ENCODE results near the gene TTYH3. TPM values are rescaled to one million over a fixed set of nuclear protein-coding genes. Genes with fewer than 3 reads are reported as not detected.

TTYH3 gene
- total and polyA plus RNA-seq, 2 of the 8 experiments (the other 6 are each of a cell fraction or from before 2014, with no cell fraction given): 66.2 to 169 TPM

- Histone ChIP-seq H3K56ac (replicated peaks; ENCODE audit: insufficient read length, low read depth, low read length) (no peak overlapping the region), H3K79me2 (ENCODE audit: control insufficient read depth in 1 of 2, insufficient read depth in 2 of 2, low read length in 2 of 2) (no peaks in the 10 kb centered on the region), H3K27me3 (replicated peaks in 1 of 4; ENCODE audit: control insufficient read depth in 3 of 4, extremely low read depth in 1 of 4, insufficient read depth in 3 of 4, low read length in 3 of 4) (no peaks in the 10 kb centered on the region), H4K20me1 (replicated peaks in 1 of 2; ENCODE audit: control insufficient read depth in 1 of 2, insufficient read depth in 2 of 2, low read length in 2 of 2) (no peaks in the 10 kb centered on the region), H4K91ac (replicated peaks; ENCODE audit: insufficient read length, low read length) (no peak overlapping the region), H3K27ac (ENCODE audit: low read depth, low read length) (no peak overlapping the region), H2BK15ac (ENCODE audit: low read length) (no peak overlapping the region), H3K9me3 (ENCODE audit: insufficient read depth in 2 of 2, low read depth in 1 of 2, low read length in 1 of 2) (no peaks in the 10 kb centered on the region), H3K18ac (ENCODE audit: extremely low read depth, low read length) (no peak overlapping the region), H3K4me3 (ENCODE audit: extremely low read depth in 1 of 4, insufficient read depth in 2 of 4, low read depth in 3 of 4, low read length in 4 of 4) (no peak overlapping the region), H3K9ac (replicated peaks in 1 of 4; ENCODE audit: extremely low read depth in 1 of 4, low read depth in 3 of 4, low read length in 3 of 4) (no peak overlapping the region), H4K5ac (ENCODE audit: insufficient read length, low read depth, low read length) (no peak overlapping the region), H3K14ac (ENCODE audit: insufficient read length) (no peak overlapping the region), H3K4me1 (replicated peaks in 1 of 4; ENCODE audit: control insufficient read depth in 3 of 4, insufficient read depth in 4 of 4, low read length in 3 of 4) (peaks cover 0 to 17% (median 14%) of the 10 kb centered on the region in 4 experiments; a peak in 5 of 7 replicates), H3K23ac (ENCODE audit: insufficient read length) (no peak overlapping the region), H3K4me2 (ENCODE audit: insufficient read depth in 1 of 2, low read depth in 2 of 2, low read length in 2 of 2) (no peak overlapping the region), H2AK5ac (ENCODE audit: low read depth, low read length) (no peak overlapping the region), H2BK20ac (ENCODE audit: low read length) (no peak overlapping the region), H2BK120ac (replicated peaks; ENCODE audit: low read depth, low read length) (no peak overlapping the region), H3K4ac (replicated peaks; ENCODE audit: insufficient read length, low read depth, low read length) (no peak overlapping the region), H2BK12ac (ENCODE audit: low read depth, low read length) (no peak overlapping the region), H3K79me1 (ENCODE audit: low read depth, low read length) (no peaks in the 10 kb centered on the region; the same call in 1 of the 2 replicates), H2BK5ac (ENCODE audit: low read depth, low read length) (no peak overlapping the region), H3K23me2 (ENCODE audit: low read depth, low read length) (no peaks in the 10 kb centered on the region), H4K8ac (ENCODE audit: extremely low read depth, insufficient read depth, low read length) (no peak overlapping the region), H3K36me3 (ENCODE audit: control insufficient read depth in 2 of 4, insufficient read depth in 4 of 4, low read length in 3 of 4) (no peaks in the 10 kb centered on the region), H2AFZ (ENCODE audit: low read length) (no peak overlapping the region)
- ChIA-PET CTCF (ENCODE audit: partially characterized antibody) (interaction anchor here (0.6 to 4.8 kb wide), 46 partner anchors 8 to 158 kb away, joined by 3 to 25 read pairs (median 4); partner anchors contain the start of genes BRAT1 and TTYH3), POLR2A (ENCODE audit: partially characterized antibody) (interaction anchor here (0.6 to 1.8 kb wide), 8 partner anchors 8 to 141 kb away, joined by 3 to 5 read pairs (median 3); partner anchors contain the start of gene BRAT1)
- FAIRE-seq (peak; percentile 85), DNase-seq (ENCODE audit: low read depth in 1 of 2, low spot score in 2 of 2) (no peak)
- 77% methylated on average over 14 of the region's 14 CpGs; no CpG with 5 or more reads in 1 of the 2 experiments for WGBS, 2 experiments (ENCODE audit: extremely low coverage in 1 of 2, insufficient coverage in 1 of 2, insufficient read length in 1 of 2, insufficient replicate concordance in 2 of 2, low coverage in 1 of 2, low lambda C conversion rate in 2 of 2, missing lambda C conversion rate in 1 of 2)
- TF ChIP-seq CHD2 (IDR thresholded peaks at IDR 0.05; ENCODE audit: low read length): no peak
- no peak for TF ChIP-seq SRF (IDR thresholded peaks at IDR 0.05; ENCODE audit: low read depth, low read length)
- TF ChIP-seq EGR1 (IDR thresholded peaks at IDR 0.05; ENCODE audit: borderline replicate concordance, low read depth, low read length): no peak
- TF ChIP-seq CTCF (IDR thresholded peaks at IDR 0.05; ENCODE audit: control extremely low read depth in 1 of 3, insufficient read depth in 1 of 3, low read depth in 1 of 3, low read length in 3 of 3): peak in 2 of 3 experiments; percentile 59 to 73; a peak in 3 of 4 replicates
- TF ChIP-seq BCL11A (IDR thresholded peaks at IDR 0.05; ENCODE audit: low read depth in 2 of 2, low read length in 2 of 2): no peak
- TF ChIP-seq EP300 (IDR thresholded peaks at IDR 0.05; ENCODE audit: borderline replicate concordance in 1 of 2, low read depth in 2 of 2, low read length in 2 of 2): no peak
- TF ChIP-seq FOSL1 (IDR thresholded peaks at IDR 0.05; ENCODE audit: insufficient read depth, low read depth, low read length): no peak
- TF ChIP-seq NRF1 (IDR thresholded peaks at IDR 0.05; ENCODE audit: low read depth, low read length): no peak
- TF ChIP-seq CBX8 (IDR thresholded peaks at IDR 0.05; ENCODE audit: borderline replicate concordance, low read depth, low read length): no peak
- TF ChIP-seq SUZ12 (IDR thresholded peaks at IDR 0.05; ENCODE audit: low read length): no peak
- no peak for TF ChIP-seq ZNF274 (IDR thresholded peaks at IDR 0.05; ENCODE audit: borderline replicate concordance, extremely low read depth, low read length)
Observed at GRCh38 chr7:2608921-2609411, 22.8 kb upstream of the TTYH3 start.

Measured in H1 (cell line).